HuH-7.5 (cell line): ENCODE results near the gene CDIP1.

Experiments
- DNase-seq: peaks from one replicate; pipeline ENCODE4 v3.0.0; 2011; ENCODE audit warnings: low spot score

Gene CDIP1

DNA sequence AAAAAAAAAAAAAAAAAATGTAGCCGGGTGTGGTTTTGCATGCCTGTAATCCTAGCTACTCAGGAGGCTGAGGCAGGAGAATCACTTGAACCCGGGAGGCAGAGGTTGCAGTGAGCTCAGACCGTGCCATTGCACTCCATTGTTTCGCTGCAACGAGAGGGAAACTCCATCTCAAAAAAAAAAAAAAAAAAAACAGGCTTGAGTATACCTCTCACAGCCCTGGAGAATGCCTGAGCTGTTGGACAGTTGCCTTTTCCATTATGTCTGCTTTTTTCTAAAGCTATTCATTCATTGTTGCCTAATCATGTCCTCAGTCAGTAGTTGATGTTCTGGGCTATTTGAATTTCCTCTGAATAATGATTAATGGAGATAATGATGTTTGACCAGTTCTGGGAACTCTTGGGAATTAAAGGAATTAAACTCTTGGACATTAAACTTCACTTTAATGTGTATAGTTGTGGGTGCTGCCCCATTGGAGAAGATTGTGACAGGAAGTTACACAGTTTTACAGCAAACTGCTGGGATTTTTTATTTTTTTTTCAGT, 50.5 kb downstream of the CDIP1 start:
- no peak for DNase-seq

DNA sequence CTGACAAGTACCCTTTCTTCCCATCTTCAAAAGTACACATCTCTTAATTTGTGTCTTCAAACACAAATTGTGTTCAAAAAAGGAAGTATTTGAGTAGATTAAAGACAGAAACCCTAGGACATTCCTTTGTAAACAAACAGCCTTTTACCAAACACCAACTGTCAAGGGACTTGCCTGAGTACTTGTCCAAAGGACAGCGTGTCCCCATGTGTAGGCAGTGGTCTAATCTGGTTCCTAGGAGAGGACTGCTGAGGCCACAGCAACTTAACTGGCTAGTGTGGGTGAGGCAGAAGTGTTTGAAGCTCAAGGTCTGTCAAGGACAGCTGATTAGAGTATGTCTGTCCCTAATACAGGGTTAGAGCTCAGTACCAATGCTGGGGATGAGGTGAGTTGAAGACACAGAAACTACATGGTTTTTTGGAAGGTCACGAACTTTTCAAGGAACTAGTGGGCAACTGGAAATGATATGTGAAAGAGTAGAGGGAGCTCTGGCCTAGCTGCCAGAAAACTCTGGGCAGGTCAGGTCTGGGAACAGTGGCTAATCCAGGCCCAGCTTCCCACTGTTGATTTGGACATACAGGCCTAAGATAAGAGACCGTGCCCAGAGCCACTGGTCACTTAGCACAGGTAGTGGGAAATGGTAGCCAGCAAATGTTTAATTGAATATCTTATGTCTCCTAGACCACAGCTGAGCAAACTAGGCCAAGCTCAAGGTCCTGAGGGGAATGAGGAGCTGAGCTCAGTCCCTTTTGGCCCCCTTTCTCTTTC, 52.3 kb downstream of the CDIP1 start:
- DNase-seq = no peak

DNA sequence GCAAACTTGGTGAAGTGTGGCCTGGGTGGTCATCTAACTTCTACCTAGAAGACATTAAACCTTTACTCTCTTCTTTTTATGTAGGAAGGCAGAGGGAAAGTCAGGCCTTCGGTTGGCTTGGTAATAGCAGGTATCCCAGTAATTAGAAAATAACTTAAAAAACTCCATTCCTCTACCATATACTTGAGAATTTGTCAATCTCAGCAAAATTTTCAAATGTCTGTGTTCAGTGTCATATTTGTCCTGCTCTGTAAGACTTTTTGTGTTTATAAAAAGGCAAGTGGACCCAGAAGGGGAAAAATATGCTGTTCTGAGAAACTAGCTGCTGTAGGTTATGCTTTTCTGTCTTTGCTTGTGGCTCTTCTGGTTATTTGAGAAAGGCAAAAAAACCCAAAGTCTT, 56.6 kb downstream of the CDIP1 start:
- no peak for DNase-seq

DNA sequence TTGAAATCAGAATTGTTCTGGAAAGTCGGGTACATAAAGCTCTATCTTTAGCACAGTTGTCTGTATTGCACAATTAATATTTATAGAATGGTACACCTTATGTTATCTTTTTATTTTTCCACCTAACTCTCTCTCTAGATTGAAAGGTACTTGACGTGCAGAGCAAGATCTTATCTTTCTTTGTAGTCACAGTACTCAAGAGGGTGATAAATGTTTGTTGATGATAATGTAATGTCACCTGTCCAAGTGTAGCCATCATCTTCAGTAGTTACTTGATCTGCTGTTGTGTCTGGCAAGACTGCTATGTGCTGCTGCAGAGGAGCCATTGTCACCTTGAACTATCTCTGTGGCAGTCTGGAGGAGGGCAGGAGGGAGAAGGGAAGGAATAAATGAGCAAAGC, 57.0 kb downstream of the CDIP1 start:
- no peak for DNase-seq

DNA sequence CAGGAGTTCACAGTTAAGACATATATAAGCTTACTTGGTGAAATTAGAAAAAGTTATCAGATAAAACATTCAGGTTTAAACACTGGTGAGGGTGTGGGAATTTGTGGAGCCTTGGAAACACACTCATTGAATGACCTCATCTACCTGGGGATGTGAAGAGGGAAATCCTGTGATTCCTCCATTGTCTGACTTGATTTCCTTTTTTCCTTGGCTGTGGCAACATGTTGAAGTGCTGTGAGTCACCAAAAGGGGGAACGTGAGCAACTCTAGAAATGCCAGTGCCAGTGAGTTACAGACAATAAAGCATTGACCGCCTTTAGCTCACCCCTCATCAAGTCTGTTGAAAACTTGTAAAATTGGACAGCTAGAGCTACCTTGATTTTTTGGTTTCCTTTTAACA, 60.6 kb downstream of the CDIP1 start:
- no peak for DNase-seq

DNA sequence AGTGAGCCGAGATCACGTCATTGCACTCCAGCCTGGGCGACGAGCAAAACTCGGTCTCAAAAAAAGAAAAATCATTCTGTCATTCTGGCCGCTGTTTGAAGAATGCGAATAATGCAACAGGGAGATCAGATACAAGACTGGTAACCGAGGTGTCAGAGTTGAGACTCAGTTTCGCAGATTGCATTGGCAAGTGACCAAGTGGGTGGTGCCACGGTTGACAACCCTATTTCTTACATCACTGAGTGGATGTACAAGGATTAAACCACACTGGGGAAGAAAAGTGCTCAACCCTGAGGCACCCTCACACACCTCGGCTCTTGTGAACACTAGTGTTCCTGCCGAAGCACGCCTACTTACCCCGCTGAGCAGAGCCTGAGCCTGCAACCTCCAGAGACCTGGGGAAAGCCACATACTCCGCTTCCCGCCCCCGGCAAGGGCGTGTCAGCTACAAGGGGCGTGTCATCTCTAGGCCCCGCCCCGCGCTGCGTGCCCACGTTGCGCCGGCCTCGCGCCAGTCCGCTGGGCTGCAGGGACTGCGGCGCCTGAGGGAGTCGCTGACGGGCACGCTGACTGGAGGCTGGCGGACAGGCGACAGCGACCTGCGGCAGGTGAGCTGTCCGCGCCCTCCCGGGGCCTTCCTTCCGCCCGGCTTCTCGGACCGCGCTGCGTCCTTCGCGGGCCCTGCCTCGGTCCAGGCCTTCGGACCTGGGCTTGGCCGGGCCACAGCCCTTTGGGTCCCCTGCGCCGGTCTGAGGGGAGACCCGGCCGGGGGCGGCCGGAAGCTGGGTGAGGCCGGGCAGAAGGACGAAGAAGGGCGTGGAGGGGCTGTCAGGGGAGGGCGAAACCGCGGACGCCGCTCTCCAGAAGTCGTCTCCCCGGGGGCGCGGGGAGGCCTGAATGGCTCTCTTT, 62.4 kb downstream of the CDIP1 start, which contains the start of gene HMOX2:
HMOX2 (plus strand) TSS at position 519 of the 909 bp plus-strand sequence. CDS start 29,127 bp downstream, outside the sequence.
- DNase-seq = peak; percentile 81

DNA sequence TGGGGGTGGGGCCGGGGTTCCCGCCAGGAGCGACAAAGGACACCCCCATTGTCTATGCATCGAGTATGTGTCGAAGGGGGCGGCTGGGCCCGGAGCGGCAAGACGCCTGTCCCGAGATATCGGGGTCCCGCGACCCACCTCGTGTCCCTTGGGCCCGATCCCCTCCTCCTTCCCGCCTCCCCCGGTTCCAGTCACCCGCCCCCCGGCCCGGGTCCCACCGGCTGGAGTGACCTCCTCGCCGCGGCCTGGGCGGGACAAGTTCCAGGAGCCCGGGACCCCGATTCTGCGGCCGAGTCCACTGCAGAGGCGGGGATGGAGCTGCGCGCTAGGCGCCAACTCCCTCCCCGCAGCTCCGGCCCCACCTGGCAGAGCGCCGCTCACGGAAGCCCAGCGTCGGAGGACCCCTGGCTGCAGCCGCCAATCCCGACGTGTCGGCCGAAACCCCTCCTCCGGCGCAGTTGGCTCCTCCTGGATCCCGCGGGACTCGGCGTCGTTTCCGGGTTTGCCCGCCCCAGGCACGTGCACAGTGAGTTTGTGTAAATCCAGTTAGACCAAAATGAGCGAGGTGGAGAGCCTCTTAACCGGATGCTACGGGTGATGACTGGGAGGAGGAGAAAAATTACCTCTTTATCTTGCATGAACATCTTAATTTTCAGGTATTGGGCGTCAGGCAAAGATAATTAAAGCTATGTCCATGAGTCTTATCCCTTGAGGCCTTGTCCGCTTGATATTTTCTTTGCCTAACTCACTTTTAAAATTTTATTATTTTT, 64.2 kb downstream of the CDIP1 start, which contains the start of gene NMRAL1:
NMRAL1 (minus strand) TSS at position 434 of the 770 bp plus-strand sequence. CDS start 493 bp downstream, outside the sequence.
- no peak for DNase-seq

DNA sequence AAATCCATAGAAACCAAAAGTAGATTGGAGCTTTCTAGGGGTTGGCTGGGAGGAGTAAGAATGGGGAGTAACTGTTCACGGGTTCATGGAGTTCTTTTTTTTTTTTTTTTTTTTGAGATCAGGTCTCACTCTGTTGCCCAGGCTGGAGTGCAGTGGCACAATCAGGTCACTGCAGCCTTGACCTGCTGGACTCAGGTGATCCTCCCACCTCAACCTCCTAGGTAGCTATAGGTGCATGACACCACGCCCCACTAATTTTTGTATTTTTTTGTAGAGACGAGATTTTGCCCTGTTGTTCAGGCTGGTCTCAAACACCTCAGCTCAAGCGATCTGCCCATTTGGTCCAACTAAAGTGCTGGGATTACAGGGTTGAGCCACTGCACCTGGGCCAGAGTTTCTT, 65.7 kb downstream of the CDIP1 start:
- no peak for DNase-seq

DNA sequence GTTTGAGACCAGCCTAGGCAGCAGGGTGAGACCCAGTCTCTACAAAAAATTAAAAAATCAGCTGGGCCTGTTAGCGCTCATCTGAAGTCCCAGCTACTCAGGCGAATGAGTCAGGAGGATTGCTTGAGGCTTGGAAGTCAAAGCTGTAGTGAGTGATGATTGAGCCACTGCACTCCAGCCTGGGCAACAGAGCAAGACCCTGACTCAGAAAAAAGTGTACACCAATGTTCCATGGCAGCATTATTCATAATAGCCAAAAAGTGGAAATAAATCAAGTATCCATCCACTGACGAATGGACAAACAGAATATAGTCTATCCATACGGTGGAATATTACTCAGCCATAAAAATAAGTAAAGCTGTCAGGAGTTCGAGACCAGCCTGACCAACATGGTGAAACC, 66.7 kb downstream of the CDIP1 start:
- DNase-seq = no peak

DNA sequence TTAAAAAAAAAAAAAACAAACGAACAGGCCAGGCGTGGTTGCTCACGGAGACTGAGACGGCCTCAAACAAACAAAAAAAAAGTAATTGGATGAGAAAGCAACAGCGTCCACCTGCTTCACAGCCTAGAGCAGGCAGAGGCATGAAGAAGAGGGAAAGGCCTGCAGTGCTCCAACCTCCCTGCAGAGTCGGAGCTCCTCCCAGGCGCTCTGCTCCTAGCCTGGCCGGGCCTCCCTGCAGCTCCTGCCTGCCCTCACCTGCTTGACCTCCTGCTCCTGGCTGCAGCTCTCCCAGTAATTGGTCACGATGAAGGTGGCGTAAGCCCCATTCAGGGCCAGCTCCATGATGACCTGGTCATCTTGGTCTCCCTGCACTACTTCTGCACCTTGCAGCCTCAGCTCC, 69.6 kb downstream of the CDIP1 start:
- no peak for DNase-seq

DNA sequence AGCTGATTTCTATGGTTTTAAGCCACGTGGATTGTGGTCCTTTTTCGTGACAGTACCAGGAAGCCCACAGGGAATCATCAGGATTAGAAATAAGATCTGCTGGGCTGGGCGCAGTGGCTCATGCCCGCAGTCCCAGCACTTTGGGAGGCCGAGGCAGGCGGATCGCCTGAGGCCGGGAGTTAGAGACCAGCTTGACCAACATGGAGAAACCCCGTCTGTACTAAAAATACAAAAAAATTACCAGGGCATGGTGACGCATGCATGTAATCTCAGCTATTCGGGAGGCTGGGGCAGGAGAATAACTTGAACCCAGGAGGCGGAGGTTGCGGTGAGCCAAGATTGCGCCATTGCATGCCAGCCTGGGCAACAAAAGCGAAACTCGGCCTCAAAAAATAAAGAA, 70.7 kb downstream of the CDIP1 start:
- DNase-seq = no peak

DNA sequence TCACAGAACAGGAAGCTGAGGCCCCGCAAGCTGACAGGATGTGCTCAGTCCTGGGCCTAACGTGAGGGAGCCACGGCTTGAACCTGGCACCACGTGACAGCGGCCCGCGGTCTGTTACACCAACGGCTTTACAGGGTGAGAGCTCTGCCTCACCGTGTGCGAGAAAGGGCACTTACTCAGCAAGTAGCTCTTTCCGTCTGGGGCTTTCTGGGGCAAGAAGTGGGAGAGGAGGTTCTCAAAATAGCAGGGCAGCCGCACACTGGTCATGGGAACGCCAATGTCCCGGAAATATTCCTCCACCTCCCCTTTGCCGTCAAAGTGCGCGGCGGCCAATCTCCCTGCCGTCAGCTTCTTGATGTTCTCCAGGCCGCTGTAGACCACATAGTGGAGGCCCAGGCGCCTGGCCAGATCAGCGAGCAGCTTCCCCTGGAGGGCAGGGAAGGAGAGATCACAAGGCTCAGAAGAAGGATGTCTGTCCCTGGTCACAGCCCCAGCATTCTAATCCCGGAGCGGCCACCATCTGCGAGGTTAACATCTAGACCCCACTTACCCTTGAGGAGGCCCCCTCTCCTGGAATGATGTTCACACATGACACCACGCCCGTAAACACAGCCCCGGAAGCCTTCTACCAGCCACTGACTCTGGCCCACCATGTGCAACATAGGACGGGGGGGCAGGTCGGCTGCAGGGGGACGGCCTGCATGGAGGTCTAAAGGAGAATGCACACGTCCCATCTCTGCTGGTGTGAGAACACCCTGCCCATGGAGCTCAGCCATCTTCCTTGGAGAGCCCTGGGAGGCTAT, 72.4 kb downstream of the CDIP1 start:
- no peak for DNase-seq

DNA sequence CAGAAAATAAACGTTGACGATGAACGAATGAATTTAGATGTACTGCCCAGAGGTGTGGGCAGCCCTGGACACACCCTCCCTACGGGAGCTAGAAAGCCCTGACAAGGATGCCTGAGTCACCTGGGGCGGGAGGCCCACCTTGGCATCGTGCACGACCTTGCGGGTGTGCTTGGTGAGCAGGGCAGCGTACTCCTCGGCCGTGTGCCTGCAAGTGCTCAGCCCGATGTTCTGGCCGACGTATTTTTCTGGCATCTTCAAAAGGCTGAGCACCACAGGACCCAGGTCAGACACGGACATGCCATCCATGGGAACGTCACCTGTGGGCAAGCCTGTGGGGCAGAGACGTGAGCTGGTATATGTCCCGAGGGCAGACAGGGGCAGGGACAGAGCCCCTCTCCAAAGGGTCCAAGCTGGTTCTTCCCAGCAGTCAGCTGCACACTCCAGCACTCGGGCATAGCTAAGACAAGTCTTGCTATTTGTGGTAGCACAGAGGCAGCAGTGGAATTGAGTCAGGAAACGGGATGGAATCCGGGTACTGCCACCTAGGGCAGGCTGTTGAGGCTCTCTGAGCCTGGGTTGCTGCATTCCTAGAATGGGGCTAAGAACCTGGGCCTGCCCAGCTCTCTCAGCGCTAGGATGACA, 74.9 kb downstream of the CDIP1 start:
- no peak for DNase-seq

DNA sequence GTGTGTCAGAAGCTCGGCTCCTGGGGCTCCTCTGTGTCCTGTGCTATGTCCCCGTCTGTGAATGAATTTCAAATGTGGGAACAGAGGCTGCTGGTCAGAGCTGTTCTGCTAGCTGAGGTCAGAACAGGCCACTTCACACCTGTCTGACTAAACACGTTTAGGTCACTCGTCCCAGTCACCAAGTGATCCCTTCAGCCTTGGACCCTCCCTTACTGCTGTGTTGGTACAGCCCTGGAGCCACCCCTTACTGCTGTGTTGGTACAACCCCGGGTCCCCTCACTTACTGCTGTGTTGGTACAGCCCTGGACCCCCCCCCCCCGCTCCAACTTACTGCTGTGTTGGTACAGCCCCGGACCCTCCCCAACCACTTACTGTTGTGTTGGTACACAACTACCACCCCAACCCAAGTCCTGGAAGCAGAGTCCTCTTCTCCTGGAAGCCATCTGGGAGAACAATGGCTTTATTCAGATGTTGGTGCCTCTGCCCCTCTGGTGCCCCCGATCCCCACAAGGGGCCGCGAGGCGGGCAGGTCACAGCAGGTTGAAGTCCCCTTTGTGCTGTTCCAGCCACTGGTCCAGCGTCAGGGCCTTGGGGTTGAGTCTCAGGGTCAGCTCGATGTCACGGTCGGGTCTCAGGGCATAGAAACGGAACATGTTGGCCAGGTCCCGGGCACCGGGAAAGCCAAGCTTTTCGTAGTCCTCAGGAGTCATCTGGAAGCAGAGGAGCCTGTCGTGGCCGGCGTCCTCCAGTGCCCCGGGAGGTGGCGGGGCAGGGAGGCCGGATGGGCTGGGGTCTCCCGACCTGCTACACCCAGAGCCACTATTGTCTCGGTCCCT, 77.1 kb downstream of the CDIP1 start:
- DNase-seq = no peak

DNA sequence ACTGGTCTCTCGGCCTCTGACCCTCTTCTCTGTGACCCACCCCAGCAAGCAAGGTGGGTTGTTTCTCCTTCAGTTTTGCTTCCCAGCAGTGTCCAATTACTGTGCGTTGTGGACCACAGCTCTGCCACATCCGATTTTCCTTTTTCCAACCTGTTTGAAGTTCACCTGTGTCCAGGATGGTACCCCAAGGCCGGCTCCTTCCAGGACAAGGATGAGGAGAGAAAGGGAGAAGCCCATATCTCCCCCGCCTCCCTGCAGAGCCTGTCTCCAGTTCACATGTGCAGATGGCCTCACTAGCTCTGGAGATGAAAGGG, 77.7 kb downstream of the CDIP1 start:
- DNase-seq = no peak
